ENCODE data around the gene N4BP2L2.
A peak's percentile ranks its signal among the peaks of the same experiment; 100 is the strongest.

The N4BP2L2 gene

GRCh38 chr13:32385410-32385809 is 153.2 kb downstream of the N4BP2L2 start:
- H3K4me1 ChIP-seq (ENCODE audit: control extremely low read depth in 1 of 4, control insufficient read depth in 4 of 4, insufficient read depth in 4 of 4, low read length in 3 of 4) = peaks cover 0 to 8% (median 4%) of the 10 kb centered on the region in 4 experiments
- H3K27ac ChIP-seq (ENCODE audit: insufficient read depth in 1 of 2, low read depth in 1 of 2, low read length in 2 of 2, poor library complexity in 1 of 2, severe bottlenecking in 2 of 2) = no peak overlapping the region
- H3K9me3 ChIP-seq (ENCODE audit: control extremely low read depth in 1 of 5, control insufficient read depth in 4 of 5, insufficient read depth in 2 of 5, low read depth in 1 of 5, low read length in 4 of 5) = no peaks in the 10 kb centered on the region
- CTCF ChIA-PET = interaction anchor here (0.9 to 1.6 kb wide), 6 partner anchors 10 to 196 kb away, joined by 3 to 5 read pairs (median 4); no protein-coding TSS in a partner anchor
- H3K4me3 ChIP-seq (ENCODE audit: control insufficient read depth in 1 of 7, extremely low read depth in 1 of 7, insufficient read depth in 4 of 7, low read depth in 2 of 7, low read length in 6 of 7) = no peak overlapping the region
- H3K27me3 ChIP-seq (replicated peaks in 2 of 5; ENCODE audit: control insufficient read depth in 4 of 5, insufficient read depth in 5 of 5, low read length in 4 of 5) = no peaks in the 10 kb centered on the region
- POLR2A ChIA-PET = no interaction called here
- DNase-seq = no peak
- peaks cover 2 to 53% (median 19%) of the 10 kb centered on the region in 4 experiments for H3K36me3 ChIP-seq (ENCODE audit: control insufficient read depth in 4 of 4, insufficient read depth in 4 of 4, low read length in 3 of 4)

- 92% methylated on average over 2 of the region's 2 CpGs for WGBS (ENCODE audit: insufficient coverage)
- peaks cover 2 to 55% (median 21%) of the 10 kb centered on the region in 4 experiments for H3K36me3 ChIP-seq (ENCODE audit: control insufficient read depth in 4 of 4, insufficient read depth in 4 of 4, low read length in 3 of 4)
- H3K27ac ChIP-seq (ENCODE audit: insufficient read depth in 1 of 2, low read depth in 1 of 2, low read length in 2 of 2, poor library complexity in 1 of 2, severe bottlenecking in 2 of 2) = no peak overlapping the region
- no peaks in the 10 kb centered on the region for H3K27me3 ChIP-seq (replicated peaks in 2 of 5; ENCODE audit: control insufficient read depth in 4 of 5, insufficient read depth in 5 of 5, low read length in 4 of 5)
- ChIA-PET CTCF (interaction anchor here (0.9 to 1.6 kb wide), 6 partner anchors 10 to 197 kb away, joined by 3 to 5 read pairs (median 4); no protein-coding TSS in a partner anchor), POLR2A (no interaction called here)
- no peaks in the 10 kb centered on the region for H3K9me3 ChIP-seq (ENCODE audit: control extremely low read depth in 1 of 5, control insufficient read depth in 4 of 5, insufficient read depth in 2 of 5, low read depth in 1 of 5, low read length in 4 of 5)
- H3K4me1 ChIP-seq (ENCODE audit: control extremely low read depth in 1 of 4, control insufficient read depth in 4 of 4, insufficient read depth in 4 of 4, low read length in 3 of 4) = peaks cover 0 to 2% (median under 1%) of the 10 kb centered on the region in 4 experiments
- no peak overlapping the region for H3K4me3 ChIP-seq (ENCODE audit: control insufficient read depth in 1 of 7, extremely low read depth in 1 of 7, insufficient read depth in 4 of 7, low read depth in 2 of 7, low read length in 6 of 7)
- peak in 2 of 3 donors; percentile 21 to 25 for DNase-seq
Measured at GRCh38 chr13:32384702-32385101, 153.9 kb downstream of the N4BP2L2 start.

GRCh38 chr13:32383836-32384618 is 154.6 kb downstream of the N4BP2L2 start:
- CTCF ChIA-PET = interaction anchor here (1.0 to 3.3 kb wide), 8 partner anchors 10 to 117 kb away, joined by 3 to 12 read pairs (median 4); no protein-coding TSS in a partner anchor
- no peaks in the 10 kb centered on the region for H3K4me1 ChIP-seq (ENCODE audit: control extremely low read depth in 1 of 4, control insufficient read depth in 4 of 4, insufficient read depth in 4 of 4, low read length in 3 of 4)
- 95% methylated on average over 4 of the region's 5 CpGs for WGBS (ENCODE audit: insufficient coverage)
- no peaks in the 10 kb centered on the region for H3K27me3 ChIP-seq (replicated peaks in 2 of 5; ENCODE audit: control insufficient read depth in 4 of 5, insufficient read depth in 5 of 5, low read length in 4 of 5)
- peaks cover 4 to 55% (median 24%) of the 10 kb centered on the region in 4 experiments for H3K36me3 ChIP-seq (ENCODE audit: control insufficient read depth in 4 of 4, insufficient read depth in 4 of 4, low read length in 3 of 4)
- DNase-seq = no peak
- H3K4me3 ChIP-seq (ENCODE audit: control insufficient read depth in 1 of 7, extremely low read depth in 1 of 7, insufficient read depth in 4 of 7, low read depth in 2 of 7, low read length in 6 of 7) = no peak overlapping the region
- POLR2A ChIA-PET = interaction anchor here (0.6 kb wide), 1 partner anchor 52 kb away, joined by 4 read pairs; no protein-coding TSS in a partner anchor
- no peaks in the 10 kb centered on the region for H3K9me3 ChIP-seq (ENCODE audit: control extremely low read depth in 1 of 5, control insufficient read depth in 4 of 5, insufficient read depth in 2 of 5, low read depth in 1 of 5, low read length in 4 of 5)
- no peak overlapping the region for H3K27ac ChIP-seq (ENCODE audit: insufficient read depth in 1 of 2, low read depth in 1 of 2, low read length in 2 of 2, poor library complexity in 1 of 2, severe bottlenecking in 2 of 2)
